Stomach (tissue), 9 donors: ENCODE data around the gene USB1. TPM values are rescaled to one million over a fixed set of nuclear protein-coding genes. Genes with fewer than 3 reads are reported as not detected.

Experiments used
- DNase-seq, 2 donors: peaks; one replicate each; pipeline versions ENCODE4 v3.0.0 to v3.0.0-alpha.2; 2013 to 2019
- H3K27ac ChIP-seq, 5 donors: fragments of 200-600 bp in 4 of 5; sonication (generic) in 4 of 5; one replicate each; pipeline ENCODE4 v1.5.1; 2013 to 2019; ENCODE audit warnings: mild to moderate bottlenecking in 1 of 5, moderate library complexity in 1 of 5
- H3K27me3 ChIP-seq, 3 donors: fragments of 200-600 bp; sonication (generic); one replicate each; pipeline ENCODE4 v1.5.1; 2017 to 2019; ENCODE audit warnings: mixed run types in 1 of 3
- H3K36me3 ChIP-seq, 4 donors: fragments of 200-600 bp; sonication (generic); 1 replicate in 3 of 4; 2 replicates in 1 of 4; pipeline ENCODE4 v1.5.1; 2016 to 2019
- H3K4me1 ChIP-seq, 4 donors: fragments of 200-600 bp; sonication (generic); one replicate each; pipeline ENCODE4 v1.5.1; 2016 to 2019
- H3K4me3 ChIP-seq, 4 donors: fragments of 200-600 bp; sonication (generic) in 3 of 4; one replicate each; pipeline ENCODE4 v1.5.1; 2016 to 2019; ENCODE audit warnings: mild to moderate bottlenecking in 1 of 4
- H3K9me3 ChIP-seq, 4 donors: fragments of 200-600 bp; sonication (generic); one replicate each; pipeline ENCODE4 v1.5.1; 2016 to 2019
- CTCF ChIP-seq, 7 experiments: fragments of 450-650 bp in 4 of 7; fragments of 200-600 bp in 3 of 7; sonication (generic) in 3 of 7; IDR thresholded peaks; one replicate each; pipeline ENCODE4 v1.5.1; 2016 to 2019; ENCODE audit warnings: antibody characterized with exemption in 7 of 7, control low read depth in 2 of 7, mild to moderate bottlenecking in 1 of 7
- EP300 ChIP-seq: sonication (generic); formaldehyde crosslinking; IDR thresholded peaks from one replicate; pipeline ENCODE4 v1.6.1; 2017; ENCODE audit warnings: antibody characterized with exemption
- POLR2A ChIP-seq, 4 donors: fragments of 450-650 bp; IDR thresholded peaks; one replicate each; pipeline ENCODE4 v1.6.1; 2016; ENCODE audit warnings: antibody characterized with exemption in 4 of 4, control low read depth in 2 of 4, mild to moderate bottlenecking in 1 of 4, moderate library complexity in 1 of 4
- POLR2AphosphoS5 ChIP-seq, 3 donors: sonication (generic); formaldehyde crosslinking; IDR thresholded peaks; one replicate each; pipeline ENCODE4 v1.6.1; 2016; ENCODE audit warnings: antibody characterized with exemption in 3 of 3
- WGBS, 5 donors: extraction: QIAGEN DNeasy Blood & Tissue Kit in 3 of 5; methylation state at CpG; one replicate each; pipeline versions ENCODE4 v1.1.5 to v1.1.7; 2013 to 2018; 5-methylcytosine and 5-hydroxymethylcytosine counted together
- intact Hi-C: fragments of 100-400 bp; cut with DNase I; formaldehyde crosslinking; loops from one replicate; pipeline ENCODE4 v1.15.1; 2023; ENCODE audit warnings: low total_unique reads
- polyA plus RNA-seq, 3 donors: library from polyadenylated mRNA; stranded (reverse); fragments of 200-250 nt; gene quantifications; one replicate each; pipeline ENCODE4 v1.2.3, GENCODE V29; 2013
- total RNA-seq, 5 donors: library from RNA; depleted of rRNA; stranded (reverse); fragments of >200 nt; gene quantifications; one replicate each; pipeline versions ENCODE4 v1.1.0 to v1.2.3, GENCODE V29; 2014 to 2016
- donor health status: healthy with polysubstance abuse.
- donor health status: Bipolar disorder and iron deficiency.
- donor health status: healthy.

Gene USB1
- total and polyA plus RNA-seq, 8 donors, result 4.1 to 54.0 (median 23.4) TPM

- Histone ChIP-seq H3K4me1 (no peaks in the 10 kb centered on the region), H3K36me3 (no peaks in the 10 kb centered on the region), H3K4me3 (no peak overlapping the region), H3K27ac (no peak overlapping the region), H3K9me3 (no peaks in the 10 kb centered on the region), H3K27me3 (no peaks in the 10 kb centered on the region)
- WGBS, 5 donors, result 96 to 100% (median 98%) methylated on average over 4 of the region's 4 CpGs
- TF ChIP-seq POLR2A (IDR thresholded peaks at IDR 0.05), result no peak
- no peak for TF ChIP-seq CTCF (IDR thresholded peaks at IDR 0.05)
- TF ChIP-seq EP300, result no peak
- no peak for TF ChIP-seq POLR2AphosphoS5 (IDR thresholded peaks at IDR 0.05)
- intact Hi-C loops, result no loop called here
- no peak for DNase-seq
Observed at GRCh38 chr16:58070585-58070984, 69.4 kb downstream of the USB1 start.

Other genes starting within 250 kb of the USB1 start
- 100 to 1,000 TPM in 1 of 5 donors, 10 to 100 TPM in 3, 1 to 10 TPM in 1; 2.3 to 249 (median 40.0) TPM for gene KIFC3, start 198.9 kb upstream of the USB1 start, total RNA-seq
- 10 to 100 TPM; 21.1 to 46.6 (median 22.1) TPM for gene KIFC3, start 198.9 kb upstream of the USB1 start, polyA plus RNA-seq
- gene CNGB1, start 30.3 kb upstream of the USB1 start, total RNA-seq, result 10 to 100 TPM in 1 of 5 donors, under 1 TPM in 1, not detected in 3; 0.73 to 18.0 TPM
- under 1 TPM in 1 of 3 donors, not detected in 2; 0.08 TPM for gene CNGB1, start 30.3 kb upstream of the USB1 start, polyA plus RNA-seq
- 10 to 100 TPM in 1 of 5 donors, 1 to 10 TPM in 3, not detected in 1; 2.4 to 11.0 (median 5.3) TPM for gene ZNF319, start 735 bp upstream of the USB1 start, total RNA-seq
- 1 to 10 TPM; 1.4 to 2.7 (median 2.2) TPM for gene ZNF319, start 735 bp upstream of the USB1 start, polyA plus RNA-seq
- 100 to 1,000 TPM in 1 of 5 donors, 10 to 100 TPM in 4; 19.3 to 140 (median 43.3) TPM for gene MMP15, start 24.3 kb downstream of the USB1 start, total RNA-seq
- gene MMP15, start 24.3 kb downstream of the USB1 start, polyA plus RNA-seq, result 10 to 100 TPM in 2 of 3 donors, 1 to 10 TPM in 1; 8.1 to 24.0 (median 15.5) TPM
- gene CFAP20, start 128.0 kb downstream of the USB1 start, total RNA-seq, result 10 to 100 TPM in 4 of 5 donors, under 1 TPM in 1; 0.58 to 81.7 (median 25.1) TPM
- gene CFAP20, start 128.0 kb downstream of the USB1 start, polyA plus RNA-seq, result 10 to 100 TPM; 15.3 to 36.0 (median 22.5) TPM
- gene CSNK2A2, start 196.7 kb downstream of the USB1 start, total RNA-seq, result 10 to 100 TPM; 13.4 to 83.0 (median 48.3) TPM
- gene CSNK2A2, start 196.7 kb downstream of the USB1 start, polyA plus RNA-seq, result 10 to 100 TPM; 22.8 to 47.2 (median 30.7) TPM